K562 (cell line): ENCODE data around the gene NODAL. TPM values are rescaled to one million over a fixed set of nuclear protein-coding genes. Genes with fewer than 3 reads are reported as not detected.

ENCODE experiments used
- ATF3 ChIP-seq, 2 experiments: fragments of 450-650 bp in 1 of 2; sonication (generic) in 1 of 2; formaldehyde crosslinking in 1 of 2; IDR thresholded peaks in 1 of 2; conservative IDR thresholded peaks in 1 of 2; 2 replicates each; pipeline versions ENCODE4 v1.6.1 to v1.8.1; 2016 to 2023; ENCODE audit warnings: mild to moderate bottlenecking in 2 of 2, moderate library complexity in 2 of 2, inconsistent platforms in 1 of 2, missing genetic modification reagents in 1 of 2
- CTBP1 ChIP-seq: fragments of 450-650 bp; IDR thresholded peaks from 2 replicates; pipeline ENCODE4 v1.6.1; 2016; ENCODE audit warnings: borderline replicate concordance
- E2F3 ChIP-seq: fragments of 250-450 bp; sonication (Bioruptor Pico); IDR thresholded peaks from 2 replicates; pipeline ENCODE4 v1.4.0; 2020; ENCODE audit warnings: mild to moderate bottlenecking
- E2F4 ChIP-seq: sonication (generic); formaldehyde crosslinking; IDR thresholded peaks from 2 replicates; pipeline ENCODE4 v1.8.0; 2022; ENCODE audit warnings: mild to moderate bottlenecking, low read depth, missing genetic modification reagents
- ERF ChIP-seq: fragments of 450-650 bp; formaldehyde crosslinking; IDR thresholded peaks from 2 replicates; pipeline ENCODE4 v1.4.0; 2020; ENCODE audit warnings: mild to moderate bottlenecking, mixed read lengths
- FIP1L1 ChIP-seq: fragments of 200-400 bp; formaldehyde crosslinking; IDR thresholded peaks from 2 replicates; pipeline ENCODE4 v1.6.1; 2018; ENCODE audit warnings: mild to moderate bottlenecking, low read depth, low read length; ENCODE audit not compliant: poor library complexity, severe bottlenecking
- HOXB6 ChIP-seq: fragments of 250-450 bp; sonication (Bioruptor Pico); IDR thresholded peaks from 2 replicates; pipeline ENCODE4 v1.5.1; 2022; ENCODE audit warnings: mild to moderate bottlenecking, borderline replicate concordance
- KLF1 ChIP-seq: fragments of 450-650 bp; IDR thresholded peaks from 2 replicates; pipeline ENCODE4 v1.6.1; 2016; ENCODE audit warnings: missing genetic modification characterization, missing compliant biosample characterization
- NR2C2 ChIP-seq, 2 experiments: fragments of 200-800 bp in 1 of 2; sonication (Bioruptor generic) in 1 of 2; sonication (generic) in 1 of 2; formaldehyde crosslinking in 1 of 2; IDR thresholded peaks; 2 replicates each; pipeline versions ENCODE4 v1.6.1 to v1.8.0; 2016 to 2022; ENCODE audit warnings: mild to moderate bottlenecking in 1 of 2, missing compliant biosample characterization in 1 of 2, missing genetic modification characterization in 1 of 2, missing genetic modification reagents in 1 of 2
- OTX1 ChIP-seq: fragments of 450-650 bp; formaldehyde crosslinking; IDR thresholded peaks from 2 replicates; pipeline ENCODE4 v1.4.0; 2022; ENCODE audit warnings: mild to moderate bottlenecking
- POLR2G ChIP-seq: fragments of 200-400 bp; formaldehyde crosslinking; IDR thresholded peaks from 2 replicates; pipeline ENCODE4 v1.6.1; 2017; ENCODE audit warnings: low read depth, mild to moderate bottlenecking, antibody characterized with exemption, low read length, moderate library complexity
- RB1 ChIP-seq: fragments of 450-650 bp; IDR thresholded peaks from 2 replicates; pipeline ENCODE4 v1.6.1; 2017; ENCODE audit warnings: low read depth, mild to moderate bottlenecking
- RBM25 ChIP-seq: fragments of 200-400 bp; formaldehyde crosslinking; IDR thresholded peaks from 2 replicates; pipeline ENCODE4 v1.6.1; 2018; ENCODE audit warnings: low read length, low read depth, moderate library complexity; ENCODE audit not compliant: severe bottlenecking
- SMC3 ChIP-seq: conservative IDR thresholded peaks from 2 replicates; pipeline ENCODE4 v1.6.1; 2011; ENCODE audit warnings: low read depth, low read length, improper control_type of control experiment; ENCODE audit not compliant: insufficient read depth
- STAG1 ChIP-seq: sonication (generic); formaldehyde crosslinking; IDR thresholded peaks from 2 replicates; pipeline ENCODE4 v1.5.0; 2020; ENCODE audit warnings: missing genetic modification reagents, borderline replicate concordance
- TAF7 ChIP-seq: fragments of 450-650 bp; IDR thresholded peaks from 2 replicates; pipeline ENCODE4 v1.6.1; 2016; ENCODE audit warnings: missing genetic modification characterization, missing compliant biosample characterization
- ZBTB7A ChIP-seq: IDR thresholded peaks from 2 replicates; pipeline ENCODE4 v1.6.1; 2011; ENCODE audit warnings: low read depth, mild to moderate bottlenecking, low read length, moderate library complexity, borderline replicate concordance; ENCODE audit not compliant: control insufficient read depth
- ZKSCAN1 ChIP-seq: fragments of 150-350 bp; IDR thresholded peaks from 2 replicates; pipeline ENCODE4 v1.6.1; 2016; ENCODE audit warnings: low read depth, low read length
- ZNF232 ChIP-seq: sonication (generic); formaldehyde crosslinking; IDR thresholded peaks from 2 replicates; pipeline ENCODE4 v1.8.0; 2022; ENCODE audit warnings: mild to moderate bottlenecking, missing genetic modification reagents
- ZNF354B ChIP-seq: fragments of 250-450 bp; sonication (Bioruptor Pico); IDR thresholded peaks from 2 replicates; pipeline ENCODE4 v1.4.0; 2020
- polyA plus RNA-seq, 8 experiments: library from polyadenylated mRNA; depleted of rRNA in 4 of 8; stranded (reverse) in 5 of 8; unstranded in 3 of 8; fragments of >200 nt; fragmentation: Nextera tagmentation in 2 of 8; fragmentation: Illumina TruSeq in 1 of 8; extraction: Ambion mirVana in 2 of 8; extraction: Trizol in 1 of 8; gene quantifications; 2 replicates each; pipeline versions ENCODE4 v1.2.1 to v1.2.3, GENCODE V29; 2011 to 2014; ENCODE audit warnings: inconsistent platforms in 1 of 8, missing spikeins in 1 of 8
- total RNA-seq, 7 experiments: library from RNA; depleted of rRNA in 6 of 7; stranded (reverse); fragments of >200 nt in 6 of 7; fragmentation: Illumina TruSeq in 2 of 7; extraction: Trizol in 2 of 7; gene quantifications; 2 replicates each; pipeline versions ENCODE4 v1.2.1 to v1.2.3, GENCODE V29; 2011 to 2021; ENCODE audit warnings: low replicate concordance in 1 of 7
- TF ChIP-seq, protein P1 (sequence below), 2 experiments: fragments of 150-350 bp in 1 of 2; IDR thresholded peaks; 2 replicates each; pipeline ENCODE4 v1.6.1; 2012 to 2016; ENCODE audit warnings: low read depth in 2 of 2, low read length in 2 of 2, mild to moderate bottlenecking in 1 of 2, moderate library complexity in 1 of 2

NODAL gene
- total and polyA plus RNA-seq, 9 of the 15 experiments (the other 6 are each of a cell fraction or from before 2014, with no cell fraction given) = not detected

DNA sequence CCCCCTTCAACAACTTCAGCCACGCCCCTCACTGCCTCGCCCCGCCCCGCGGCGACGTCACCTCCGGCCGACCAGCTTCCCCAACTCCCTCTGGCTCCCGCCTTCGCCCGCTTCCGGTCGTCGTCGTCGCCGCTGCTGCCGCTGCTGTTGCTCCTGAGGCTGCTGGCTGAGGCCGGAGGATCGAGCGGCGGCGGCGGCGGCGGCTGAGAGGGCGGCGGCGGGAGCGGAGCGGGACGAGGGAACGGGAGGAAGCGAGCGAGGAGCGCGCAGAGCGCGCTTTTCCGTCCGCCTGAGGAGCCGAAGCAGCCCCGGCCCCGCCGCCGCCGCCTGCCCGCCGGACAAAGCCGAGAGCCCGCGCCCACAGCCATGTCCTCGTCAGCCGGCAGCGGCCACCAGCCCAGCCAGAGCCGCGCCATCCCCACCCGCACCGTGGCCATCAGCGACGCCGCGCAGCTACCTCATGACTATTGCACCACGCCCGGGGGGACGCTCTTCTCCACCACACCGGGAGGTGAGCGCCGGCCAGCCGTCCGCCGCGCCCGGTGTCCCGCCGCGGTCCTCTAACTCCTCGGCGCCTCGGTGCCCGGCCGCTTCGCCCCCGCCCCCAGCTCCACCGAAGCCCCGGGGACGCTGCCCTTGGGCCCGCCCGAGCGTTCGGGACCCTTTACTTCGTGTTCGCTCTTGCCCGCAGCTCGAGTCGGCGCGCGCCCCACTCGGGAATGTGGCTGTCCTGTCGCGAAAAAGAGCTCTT lies 37.3 kb downstream of the NODAL start, which contains the start of gene EIF4EBP2 (continued):
- TF ChIP-seq E2F4 (CRISPR knock-in tag) (peak; percentile 78; the same call in 1 of the 2 replicates), ZNF354B (CRISPR knock-in tag) (no peak), STAG1 (CRISPR knock-in tag) (0 out of 2 replicates have a peak, but pooled peaks have one; percentile 50), E2F3 (CRISPR knock-in tag) (peak; percentile 79), ZKSCAN1 (0 out of 2 replicates have a peak, but pooled peaks have one; percentile 11), NR2C2 (CRISPR knock-in tag; IDR thresholded peaks at IDR 0.05) (peak; percentile 28; the same call in 1 of the 2 replicates), NR2C2 (tag; IDR thresholded peaks at IDR 0.05) (0 out of 2 replicates have a peak, but pooled peaks have one; percentile 24), CTBP1 (peak; percentile 64), OTX1 (CRISPR knock-in tag) (0 out of 2 replicates have a peak, but pooled peaks have one; percentile 19), ATF3 (IDR thresholded peaks at IDR 0.05) (no peak), ATF3 (CRISPR knock-in tag; conservative IDR thresholded peaks at IDR 0.05) (0 out of 2 replicates have a peak, but pooled peaks have one; percentile 39), ZBTB7A (no peak), ERF (CRISPR knock-in tag) (peak; percentile 88; the same call in 1 of the 2 replicates), SMC3 (no peak), KLF1 (peak; percentile 59; the same call in 1 of the 2 replicates), POLR2G (peak; percentile 98), RBM25 (peak; percentile 14), FIP1L1 (peak; percentile 83), TAF7 (tag) (no peak), RB1 (peak; percentile 93), HOXB6 (CRISPR knock-in tag) (no peak), ZNF232 (peak; percentile 78)
- TF ChIP-seq, protein P1, sequence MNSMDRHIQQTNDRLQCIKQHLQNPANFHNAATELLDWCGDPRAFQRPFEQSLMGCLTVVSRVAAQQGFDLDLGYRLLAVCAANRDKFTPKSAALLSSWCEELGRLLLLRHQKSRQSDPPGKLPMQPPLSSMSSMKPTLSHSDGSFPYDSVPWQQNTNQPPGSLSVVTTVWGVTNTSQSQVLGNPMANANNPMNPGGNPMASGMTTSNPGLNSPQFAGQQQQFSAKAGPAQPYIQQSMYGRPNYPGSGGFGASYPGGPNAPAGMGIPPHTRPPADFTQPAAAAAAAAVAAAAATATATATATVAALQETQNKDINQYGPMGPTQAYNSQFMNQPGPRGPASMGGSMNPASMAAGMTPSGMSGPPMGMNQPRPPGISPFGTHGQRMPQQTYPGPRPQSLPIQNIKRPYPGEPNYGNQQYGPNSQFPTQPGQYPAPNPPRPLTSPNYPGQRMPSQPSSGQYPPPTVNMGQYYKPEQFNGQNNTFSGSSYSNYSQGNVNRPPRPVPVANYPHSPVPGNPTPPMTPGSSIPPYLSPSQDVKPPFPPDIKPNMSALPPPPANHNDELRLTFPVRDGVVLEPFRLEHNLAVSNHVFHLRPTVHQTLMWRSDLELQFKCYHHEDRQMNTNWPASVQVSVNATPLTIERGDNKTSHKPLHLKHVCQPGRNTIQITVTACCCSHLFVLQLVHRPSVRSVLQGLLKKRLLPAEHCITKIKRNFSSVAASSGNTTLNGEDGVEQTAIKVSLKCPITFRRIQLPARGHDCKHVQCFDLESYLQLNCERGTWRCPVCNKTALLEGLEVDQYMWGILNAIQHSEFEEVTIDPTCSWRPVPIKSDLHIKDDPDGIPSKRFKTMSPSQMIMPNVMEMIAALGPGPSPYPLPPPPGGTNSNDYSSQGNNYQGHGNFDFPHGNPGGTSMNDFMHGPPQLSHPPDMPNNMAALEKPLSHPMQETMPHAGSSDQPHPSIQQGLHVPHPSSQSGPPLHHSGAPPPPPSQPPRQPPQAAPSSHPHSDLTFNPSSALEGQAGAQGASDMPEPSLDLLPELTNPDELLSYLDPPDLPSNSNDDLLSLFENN (IDR thresholded peaks at IDR 0.05; ENCODE audit: low read depth in 2 of 2, low read length in 2 of 2) = peak in 1 of 2 experiments; percentile 44; a peak in 1 of 4 replicates
